COLO668 (cell line): ENCODE results near the gene CARMIL1.
"Not testable (repeated sequence)": the region's sequence is repeated elsewhere in the genome, so short reads cannot be mapped to it uniquely, and the experiment has no call there.

ENCODE experiments used
- DNase-seq: peaks from one replicate; lab custom pipeline; 2025; ENCODE audit not compliant: unreplicated experiment; lab: John Stamatoyannopoulos, UW

CARMIL1 gene

DNA sequence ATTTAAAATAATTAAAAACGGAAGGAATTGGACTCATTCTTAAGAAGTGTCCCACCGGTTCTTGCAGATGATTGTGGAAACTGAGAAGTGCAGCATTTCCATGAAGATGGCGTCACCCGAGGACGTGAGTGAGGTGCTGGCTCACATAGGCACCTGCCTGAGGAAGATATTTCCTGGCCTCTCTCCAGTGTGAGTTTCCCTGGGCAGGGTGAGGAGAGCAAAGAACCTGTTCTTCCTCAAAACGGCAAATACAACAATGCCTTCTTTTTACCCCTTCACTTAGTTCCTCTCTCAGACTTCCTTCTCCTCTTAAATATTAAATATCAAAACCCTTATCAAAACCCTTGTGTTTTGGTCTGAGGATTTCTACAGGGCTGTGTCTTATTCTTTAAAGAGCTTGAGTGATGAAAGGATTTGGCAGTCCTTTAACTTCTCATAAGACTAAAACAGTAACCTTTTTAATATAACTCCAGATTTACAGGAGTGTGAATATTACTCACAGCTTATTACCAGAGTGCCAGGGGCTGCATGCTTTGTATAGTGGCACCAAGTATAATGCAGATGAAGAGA lies 156.3 kb downstream of the CARMIL1 start:
- DNase-seq = no peak

DNA sequence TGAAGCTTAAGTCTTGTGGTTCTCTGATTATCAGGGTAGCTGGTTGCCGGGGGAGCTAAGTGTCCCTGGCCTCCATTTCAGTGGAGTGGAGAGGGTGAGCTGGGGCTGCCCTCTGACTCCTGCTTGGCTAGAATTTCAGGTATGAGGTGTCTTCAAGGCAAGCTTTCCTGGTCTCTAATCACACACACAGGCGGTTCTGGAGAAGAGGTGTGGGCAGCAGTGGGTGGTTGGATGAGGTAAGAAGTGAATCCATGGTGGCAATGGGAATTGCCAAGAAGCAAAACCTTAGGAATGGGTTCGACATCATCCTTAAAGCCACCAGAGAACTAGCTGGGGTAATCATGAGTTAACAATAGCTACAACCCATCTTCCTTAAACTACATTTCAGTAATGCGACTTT lies 157.6 kb downstream of the CARMIL1 start:
- DNase-seq = no peak

GRCh38 chr6:25439368-25439767 lies 160.2 kb downstream of the CARMIL1 start:
- DNase-seq = no peak

DNA sequence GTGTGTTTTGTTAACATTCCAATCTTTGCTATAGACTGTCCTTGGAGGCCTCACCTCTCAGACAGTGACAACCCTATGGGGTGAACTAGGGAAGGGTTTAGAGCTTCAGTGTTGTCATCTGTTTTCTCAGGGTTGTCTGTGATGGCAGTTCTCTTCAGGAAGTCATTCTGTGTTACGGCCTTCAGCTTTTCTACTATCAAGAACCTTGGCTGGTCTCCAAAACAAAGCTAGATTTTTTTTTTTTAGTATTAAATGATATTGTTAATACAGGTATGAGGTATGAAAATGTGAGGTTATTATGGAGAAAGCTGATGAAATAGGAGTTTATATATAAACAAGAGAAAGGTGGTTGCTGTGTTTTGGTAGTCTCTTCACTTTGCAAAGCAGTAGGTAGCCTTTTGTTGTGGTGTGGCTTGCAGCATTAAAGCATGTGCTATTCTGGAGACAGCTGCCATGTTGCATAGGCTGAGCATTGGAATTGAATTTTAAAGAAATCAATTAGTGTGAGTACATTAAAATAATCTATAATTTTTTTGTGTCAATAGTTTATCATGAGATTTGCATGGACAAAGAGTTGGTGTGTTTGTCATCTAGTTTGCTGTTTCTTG lies 162.6 kb downstream of the CARMIL1 start:
- DNase-seq = no peak

GRCh38 chr6:25442898-25443297 lies 163.7 kb downstream of the CARMIL1 start:
- no peak for DNase-seq

- not testable (repeated sequence) for DNase-seq
Measured at GRCh38 chr6:25444521-25444920, 165.3 kb downstream of the CARMIL1 start.

- DNase-seq = no peak
Measured at GRCh38 chr6:25446830-25447569, 167.8 kb downstream of the CARMIL1 start.

GRCh38 chr6:25447570-25447929 lies 168.4 kb downstream of the CARMIL1 start:
- DNase-seq = no peak

DNA sequence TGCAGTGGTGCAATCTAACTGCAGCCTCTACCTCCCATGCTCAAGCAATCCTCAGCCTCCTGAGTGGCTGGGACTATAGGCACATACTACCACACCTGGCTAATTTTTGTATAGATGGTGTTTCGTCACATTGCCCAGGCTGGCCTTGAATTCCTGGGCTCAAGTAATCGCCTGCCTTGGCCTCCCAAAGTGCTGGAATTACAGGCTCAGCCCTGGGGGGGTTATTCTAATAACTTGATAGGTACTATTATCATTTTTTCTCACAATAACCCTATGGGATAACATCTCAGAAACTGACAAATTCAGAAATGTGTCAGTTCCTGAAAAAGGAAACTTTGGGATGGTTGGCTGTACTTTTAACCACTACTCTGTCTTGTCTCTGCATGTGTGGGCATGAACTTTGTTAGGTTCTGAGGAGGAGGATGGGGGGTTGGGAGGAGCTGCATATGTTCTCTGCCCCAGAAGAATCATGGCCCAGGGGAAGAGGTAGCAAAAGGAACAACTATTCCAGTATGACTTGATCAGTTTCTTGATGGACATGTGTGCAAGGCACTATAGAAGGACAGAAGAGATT lies 169.9 kb downstream of the CARMIL1 start:
- no peak for DNase-seq

- DNase-seq = no peak
Measured at GRCh38 chr6:25449774-25450173, 170.6 kb downstream of the CARMIL1 start.

DNA sequence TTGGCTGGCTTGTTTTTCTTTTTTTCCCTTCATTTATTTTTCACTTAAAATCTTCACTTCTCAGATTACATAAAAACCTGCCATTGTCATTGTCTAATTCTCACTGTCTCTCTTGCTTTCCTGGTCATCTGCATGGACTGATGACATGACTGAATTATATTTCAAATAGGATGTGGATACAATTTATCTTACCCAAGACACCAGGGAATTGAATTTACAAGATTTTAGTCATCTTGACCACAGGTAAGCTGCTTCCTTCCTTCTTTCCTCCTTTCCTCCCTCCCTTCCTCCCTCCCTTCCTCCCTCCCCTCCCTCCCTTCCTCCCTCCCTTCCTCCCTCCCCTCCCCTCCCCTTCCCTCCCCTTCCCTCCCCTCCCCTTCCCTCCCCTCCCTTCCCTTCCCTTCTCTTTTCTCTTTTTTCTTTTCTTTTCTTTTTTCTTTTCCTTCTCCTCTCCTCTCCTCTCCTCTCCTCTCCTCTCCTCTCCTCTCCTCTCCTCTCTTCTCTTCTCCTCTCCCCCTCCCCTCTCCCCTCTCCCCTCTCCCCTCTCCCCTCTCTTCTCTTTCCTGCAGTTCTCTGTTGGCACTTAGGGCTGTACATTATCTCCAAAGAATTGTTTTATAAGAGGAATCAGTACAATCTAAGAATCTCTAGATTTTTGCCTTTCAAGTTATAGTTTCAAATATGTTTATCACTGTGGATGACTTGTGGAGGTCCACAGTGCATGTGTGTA lies 171.5 kb downstream of the CARMIL1 start:
- no peak for DNase-seq

DNA sequence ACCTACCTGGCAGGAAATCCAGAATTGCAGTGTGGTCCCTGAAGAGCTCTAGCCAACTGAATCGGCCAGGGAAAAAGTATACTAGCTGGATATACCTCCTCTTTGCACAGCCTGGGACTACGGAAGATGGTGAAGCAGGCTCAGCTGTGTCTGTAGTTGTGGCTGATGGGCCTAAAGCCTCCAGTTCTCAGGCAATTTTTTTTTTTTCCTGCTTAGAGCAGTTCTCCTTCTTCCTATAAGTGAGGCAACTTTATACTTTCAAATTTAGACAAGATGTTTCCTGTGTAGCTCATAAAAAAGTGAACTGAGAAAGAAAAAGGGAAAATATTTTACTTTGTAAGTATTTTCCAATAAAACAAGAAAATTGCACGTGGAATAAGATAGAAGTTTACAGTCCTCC lies 172.9 kb downstream of the CARMIL1 start:
- DNase-seq = no peak

DNA sequence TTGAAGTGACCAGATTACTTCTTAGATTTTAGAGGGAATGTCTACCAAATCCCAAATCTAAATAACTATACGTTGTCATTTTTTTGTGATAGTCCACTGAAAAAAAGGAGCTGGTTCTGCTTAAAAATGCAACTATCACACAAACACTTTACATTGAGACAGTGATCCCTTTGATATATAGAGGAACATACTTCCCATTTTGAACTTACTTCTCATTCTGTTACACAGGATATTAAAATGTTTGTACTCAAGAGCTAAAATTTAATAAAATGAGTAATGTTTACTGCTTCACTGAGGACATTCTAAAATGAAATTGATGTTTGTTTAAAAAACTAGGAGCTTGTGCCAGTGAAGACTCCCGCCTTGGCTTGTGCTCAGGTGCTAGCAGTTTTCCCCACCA lies 174.1 kb downstream of the CARMIL1 start:
- no peak for DNase-seq

- no peak for DNase-seq
Measured at GRCh38 chr6:25454136-25454535, 175.0 kb downstream of the CARMIL1 start.

DNA sequence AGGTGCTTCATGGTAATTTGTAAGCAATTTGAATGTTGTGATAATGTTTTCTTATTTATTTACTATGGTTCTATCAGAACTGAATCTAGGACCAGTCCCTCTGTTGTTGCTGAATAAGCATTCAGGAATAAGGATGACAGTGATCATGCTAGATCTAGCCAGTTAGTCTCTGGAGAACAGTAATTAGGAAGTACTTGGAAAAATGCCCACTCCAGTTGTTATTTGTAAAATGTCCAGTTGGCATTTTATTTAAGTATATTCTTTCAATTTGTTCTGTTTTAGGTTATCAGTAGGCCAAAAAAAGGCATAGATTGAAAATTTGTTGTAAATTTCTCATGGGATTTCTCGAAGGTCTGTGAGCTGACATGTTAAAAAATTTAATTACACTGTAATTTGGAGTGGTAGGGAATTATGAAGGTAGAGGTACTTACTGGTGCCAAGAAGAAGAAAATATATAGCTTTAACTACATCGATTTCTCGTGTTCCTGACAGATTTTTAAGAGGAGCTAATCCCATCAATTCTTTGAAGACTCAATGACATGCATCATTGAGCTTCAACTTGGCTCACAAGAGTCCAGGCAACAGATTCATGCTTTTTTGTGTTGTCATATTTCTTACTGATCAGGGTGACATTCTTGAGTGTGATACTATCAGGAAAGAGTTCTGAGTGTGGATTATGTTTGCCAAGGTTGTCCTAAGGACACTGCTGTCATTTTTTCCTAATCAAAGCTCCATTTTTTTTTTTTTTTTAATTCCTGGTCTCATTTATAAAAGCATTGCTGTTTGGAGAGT lies 177.3 kb downstream of the CARMIL1 start:
- no peak for DNase-seq

GRCh38 chr6:25457516-25457915 lies 178.3 kb downstream of the CARMIL1 start:
- DNase-seq = no peak

- DNase-seq = no peak
Measured at GRCh38 chr6:25458485-25458884, 179.3 kb downstream of the CARMIL1 start.

GRCh38 chr6:25462235-25462897 lies 183.2 kb downstream of the CARMIL1 start:
- DNase-seq = no peak

DNA sequence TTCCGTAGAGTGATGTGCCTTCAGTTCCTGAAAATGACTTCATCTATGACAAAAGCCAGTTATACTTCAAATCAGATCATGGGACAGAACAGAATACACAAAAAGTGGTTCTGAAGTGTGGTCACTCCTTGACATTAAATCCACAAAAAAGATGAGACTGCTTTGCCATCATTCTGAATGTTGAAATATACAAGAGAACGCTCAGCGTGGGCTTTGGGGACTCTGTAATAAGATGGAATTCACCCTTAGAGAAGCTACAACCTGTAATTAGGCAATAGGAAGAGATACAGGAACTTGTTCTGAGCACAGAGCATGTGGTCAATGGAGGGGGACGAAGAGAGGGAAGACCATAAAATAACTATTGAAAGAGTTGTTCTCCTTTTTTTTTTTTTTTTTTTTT lies 184.3 kb downstream of the CARMIL1 start:
- no peak for DNase-seq

DNA sequence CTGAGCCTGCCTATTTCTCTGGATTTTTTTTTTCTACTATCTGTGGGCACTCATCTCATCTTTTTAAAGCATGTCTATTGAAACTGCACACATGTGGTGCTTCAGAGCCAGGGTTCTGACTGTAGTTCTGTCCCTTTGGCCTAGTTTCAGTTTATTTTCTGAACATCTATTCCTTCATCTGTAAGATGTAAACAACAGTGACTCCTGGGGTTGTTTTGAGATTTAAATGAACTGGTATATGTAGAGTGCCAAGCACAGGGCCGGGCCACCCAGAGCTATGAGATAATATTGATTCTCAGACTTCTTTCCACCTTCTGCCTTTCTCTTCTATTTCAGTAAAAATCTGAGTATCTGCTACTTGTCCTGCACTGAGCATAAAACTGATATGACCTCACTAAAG lies 185.1 kb downstream of the CARMIL1 start:
- DNase-seq = no peak
